ENCODE results near the gene ATP9A.

ATP9A gene

DNA sequence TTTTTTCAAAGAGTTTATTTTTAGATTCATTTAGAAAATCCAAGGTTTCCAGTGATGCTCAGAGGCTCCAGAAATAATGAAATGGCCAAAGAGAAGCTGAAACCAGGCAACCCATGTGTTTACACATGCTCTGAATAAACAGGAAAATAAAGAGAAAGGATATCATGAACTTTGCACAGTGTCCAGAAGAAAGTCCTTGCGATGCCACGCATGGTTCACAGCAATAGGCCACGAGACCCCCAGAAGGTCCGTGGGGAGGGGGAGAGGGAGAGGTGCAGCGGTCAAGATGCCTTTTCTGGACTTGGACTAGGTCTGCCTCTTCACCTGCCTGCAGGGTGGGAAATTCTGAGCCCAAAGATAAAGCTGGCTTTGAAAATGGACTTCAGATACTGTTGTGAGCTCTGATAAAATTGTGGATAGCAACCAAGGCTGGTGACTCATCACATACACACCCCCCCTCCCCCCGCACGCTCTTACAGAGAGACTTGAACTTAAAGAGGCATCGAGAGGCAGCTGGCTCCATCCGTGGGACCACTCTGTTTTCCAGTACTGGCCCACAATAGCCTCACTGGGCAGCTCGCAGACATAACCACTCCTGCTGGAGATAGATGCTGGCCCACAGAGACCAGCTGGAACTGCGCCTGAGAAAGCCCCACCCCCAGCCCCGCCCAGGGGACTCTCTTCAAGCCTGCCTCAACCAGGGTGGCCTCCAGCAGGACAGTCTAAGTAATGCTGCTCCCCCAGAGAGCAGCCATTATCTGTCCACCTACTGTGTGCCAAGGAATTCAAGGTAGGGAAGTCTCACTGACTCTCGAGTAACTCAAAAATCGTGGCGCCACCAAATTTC, 204.5 kb downstream of the ATP9A start:
- Histone ChIP-seq H3K9me3 (ENCODE audit: control insufficient read depth, low read length) (no peaks in the 10 kb centered on the region), H3K4me1 (ENCODE audit: control insufficient read depth, insufficient read depth, low read length, poor library complexity, severe bottlenecking) (peaks cover 19% of the 10 kb centered on the region), H3K4me3 (ENCODE audit: extremely low read depth, insufficient read depth, low read length, poor library complexity, severe bottlenecking) (peak overlapping the region; percentile 51), H3K27ac (ENCODE audit: low read depth, low read length, severe bottlenecking) (peak overlapping the region; percentile 97), H3K36me3 (ENCODE audit: control insufficient read depth, insufficient read depth, low read length) (no peaks in the 10 kb centered on the region)
- WGBS, 2 experiments (ENCODE audit: insufficient coverage in 2 of 2), result 36 to 51% methylated on average over 10 to 14 of the region's 15 CpGs

DNA sequence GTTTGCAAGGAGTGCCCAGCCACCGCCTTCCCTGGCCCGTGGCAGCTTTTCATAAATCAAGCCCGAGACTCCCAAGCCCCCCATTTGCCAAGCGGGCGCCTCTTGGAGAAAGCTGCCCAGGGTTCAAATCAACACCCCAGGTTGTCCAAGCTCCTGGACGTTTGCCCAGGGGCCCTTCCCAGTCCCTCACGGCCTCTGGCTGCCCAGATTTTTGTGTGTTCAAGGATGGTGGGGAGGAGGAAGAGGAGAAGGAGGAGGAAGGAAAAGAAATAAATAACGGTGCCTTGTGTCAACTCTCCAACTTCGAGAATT, 205.1 kb downstream of the ATP9A start:
- H3K4me3 ChIP-seq (ENCODE audit: extremely low read depth, insufficient read depth, low read length, poor library complexity, severe bottlenecking), result peak overlapping the region; percentile 51
- H3K36me3 ChIP-seq (ENCODE audit: control insufficient read depth, insufficient read depth, low read length), result no peaks in the 10 kb centered on the region
- 4 to 13% methylated on average over 5 to 6 of the region's 9 CpGs for WGBS, 2 experiments (ENCODE audit: insufficient coverage in 2 of 2)
- H3K9me3 ChIP-seq (ENCODE audit: control insufficient read depth, low read length), result no peaks in the 10 kb centered on the region
- peak overlapping the region; percentile 97 for H3K27ac ChIP-seq (ENCODE audit: low read depth, low read length, severe bottlenecking)
- peaks cover 19% of the 10 kb centered on the region for H3K4me1 ChIP-seq (ENCODE audit: control insufficient read depth, insufficient read depth, low read length, poor library complexity, severe bottlenecking)

DNA sequence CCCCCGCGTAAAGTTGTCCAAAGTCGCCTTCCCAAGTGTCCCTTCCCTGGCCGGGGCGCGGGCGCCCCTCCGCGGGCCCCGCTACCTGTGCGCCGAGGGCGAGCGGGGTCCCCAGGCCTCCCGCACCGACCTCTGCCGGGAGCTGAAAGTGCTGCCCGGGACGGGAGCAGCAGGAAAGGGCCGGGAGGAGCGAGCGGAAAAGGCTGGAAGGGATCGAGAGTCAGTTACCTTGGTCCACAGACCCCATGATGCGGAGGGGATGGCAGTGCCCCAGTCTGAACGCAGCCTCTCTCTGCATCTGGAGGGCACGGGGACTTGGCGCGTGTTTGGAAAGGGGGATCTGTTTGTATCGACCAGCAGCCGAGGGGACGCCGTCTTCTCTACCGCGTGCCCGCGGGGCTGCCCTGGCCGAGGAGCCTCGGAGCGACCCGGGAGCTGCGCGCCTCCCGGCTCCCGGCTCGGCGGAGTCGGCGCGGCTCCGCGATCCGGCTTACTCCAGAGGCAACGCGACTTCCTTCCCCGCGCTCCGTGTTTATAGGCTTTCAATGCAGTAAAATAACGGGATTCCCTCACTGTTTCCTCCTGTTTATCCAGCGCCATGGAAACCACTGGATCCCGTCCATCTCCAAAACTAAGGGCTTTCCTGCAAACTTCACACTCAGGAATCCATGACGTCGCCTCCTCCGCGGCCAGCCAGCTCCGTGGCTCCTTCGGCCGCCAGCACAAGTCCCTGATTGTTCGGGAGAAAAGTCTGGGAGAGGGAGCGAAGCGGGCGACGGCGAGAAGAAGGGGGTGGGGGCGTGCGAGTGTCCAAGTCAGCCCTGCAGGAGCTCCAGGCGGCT, 205.6 kb downstream of the ATP9A start:
- H3K4me3 ChIP-seq (ENCODE audit: extremely low read depth, insufficient read depth, low read length, poor library complexity, severe bottlenecking), result peak overlapping the region; percentile 51
- no peaks in the 10 kb centered on the region for H3K36me3 ChIP-seq (ENCODE audit: control insufficient read depth, insufficient read depth, low read length)
- H3K27ac ChIP-seq (ENCODE audit: low read depth, low read length, severe bottlenecking), result peak overlapping the region; percentile 97
- H3K9me3 ChIP-seq (ENCODE audit: control insufficient read depth, low read length), result no peaks in the 10 kb centered on the region
- 0% methylated on average over 47 to 60 of the region's 76 CpGs for WGBS, 2 experiments (ENCODE audit: insufficient coverage in 2 of 2)
- peaks cover 19% of the 10 kb centered on the region for H3K4me1 ChIP-seq (ENCODE audit: control insufficient read depth, insufficient read depth, low read length, poor library complexity, severe bottlenecking)

DNA sequence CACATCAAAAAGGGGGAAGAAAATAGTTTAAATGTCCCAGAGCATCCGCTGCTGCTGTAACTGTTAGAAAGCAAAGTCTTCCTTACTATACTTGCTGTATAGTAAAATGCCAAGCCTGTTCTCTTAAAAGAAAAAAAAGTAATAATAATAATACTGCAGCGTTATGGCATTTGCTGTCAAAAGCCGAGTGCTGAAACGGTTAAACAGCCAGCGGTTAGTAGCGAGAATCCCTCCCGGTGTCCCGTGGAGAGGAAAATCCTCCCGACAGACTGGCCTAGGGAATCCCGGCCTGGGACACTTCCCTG, 206.2 kb downstream of the ATP9A start:
- Histone ChIP-seq H3K36me3 (ENCODE audit: control insufficient read depth, insufficient read depth, low read length) (no peaks in the 10 kb centered on the region), H3K4me1 (ENCODE audit: control insufficient read depth, insufficient read depth, low read length, poor library complexity, severe bottlenecking) (peaks cover 19% of the 10 kb centered on the region), H3K9me3 (ENCODE audit: control insufficient read depth, low read length) (no peaks in the 10 kb centered on the region), H3K4me3 (ENCODE audit: extremely low read depth, insufficient read depth, low read length, poor library complexity, severe bottlenecking) (peak overlapping the region; percentile 51), H3K27ac (ENCODE audit: low read depth, low read length, severe bottlenecking) (peak overlapping the region; percentile 97)
- WGBS, 2 experiments (ENCODE audit: insufficient coverage in 2 of 2), result 0% methylated on average over 8 to 9 of the region's 10 CpGs

DNA sequence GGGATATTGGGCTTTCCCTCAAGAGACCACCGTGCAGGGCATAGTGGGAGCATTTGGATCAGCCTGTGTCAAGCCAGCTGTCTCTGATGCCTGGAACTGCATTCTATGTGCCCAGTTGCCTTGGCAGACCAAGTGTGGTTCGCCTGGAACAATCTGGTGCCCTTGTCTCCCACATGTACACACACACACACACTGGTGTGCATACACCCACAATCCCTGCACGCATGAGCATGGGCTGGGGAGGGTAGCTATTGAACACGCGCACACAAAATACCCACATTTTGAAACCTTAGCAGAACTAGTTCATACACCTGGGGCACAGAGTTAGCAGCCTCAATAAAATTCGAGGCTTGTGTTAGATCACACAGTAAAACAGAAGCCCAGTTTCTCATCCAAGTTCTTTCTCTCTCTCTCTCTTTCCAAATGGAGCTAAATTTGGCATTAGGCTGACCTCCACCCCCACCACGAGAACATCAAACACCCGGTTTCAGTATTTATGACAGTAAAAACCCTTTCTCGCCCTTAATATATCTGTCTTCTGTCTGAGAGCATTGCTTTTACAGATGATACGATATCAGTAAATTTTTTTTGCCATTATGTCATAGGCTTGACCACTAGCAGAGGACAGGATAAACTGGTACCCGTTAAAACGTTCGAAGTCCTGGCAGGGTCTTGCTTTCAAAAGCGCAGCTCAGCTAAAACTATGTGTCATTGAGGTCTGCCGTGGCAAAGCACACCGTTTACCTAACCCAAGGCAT, 207.5 kb downstream of the ATP9A start:
- peaks cover 1% of the 10 kb centered on the region for H3K36me3 ChIP-seq (ENCODE audit: control insufficient read depth, insufficient read depth, low read length)
- WGBS, 2 experiments (ENCODE audit: insufficient coverage in 2 of 2), result 50 to 56% methylated on average over 10 to 11 of the region's 16 CpGs
- peaks cover 19% of the 10 kb centered on the region for H3K4me1 ChIP-seq (ENCODE audit: control insufficient read depth, insufficient read depth, low read length, poor library complexity, severe bottlenecking)
- H3K27ac ChIP-seq (ENCODE audit: low read depth, low read length, severe bottlenecking), result no peak overlapping the region
- H3K9me3 ChIP-seq (ENCODE audit: control insufficient read depth, low read length), result no peaks in the 10 kb centered on the region
- H3K4me3 ChIP-seq (ENCODE audit: extremely low read depth, insufficient read depth, low read length, poor library complexity, severe bottlenecking), result peak overlapping the region; percentile 51

DNA sequence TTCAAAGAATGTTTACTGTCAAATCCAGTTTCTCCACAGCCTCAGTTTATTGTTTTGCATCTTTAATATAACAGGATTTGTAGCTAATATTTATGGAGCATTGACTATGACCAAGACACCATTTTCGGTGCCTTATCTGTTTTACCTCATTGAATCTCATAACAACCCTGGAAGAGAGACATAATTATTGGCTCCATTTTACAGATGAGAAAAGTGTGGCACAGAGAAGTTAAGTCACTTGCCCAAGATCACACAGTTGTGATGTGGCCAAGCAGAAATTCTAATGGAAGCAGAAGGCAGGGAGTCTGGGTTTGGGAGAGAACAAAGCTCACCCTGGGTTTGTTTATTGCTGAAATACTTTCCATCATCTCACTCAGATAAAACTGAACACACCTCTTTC, 208.1 kb downstream of the ATP9A start:
- WGBS, 2 experiments (ENCODE audit: insufficient coverage in 2 of 2), result 83% methylated on average over 1 of the region's 1 CpG; no CpG with 5 or more reads in 1 of the 2 experiments
- Histone ChIP-seq H3K4me1 (ENCODE audit: control insufficient read depth, insufficient read depth, low read length, poor library complexity, severe bottlenecking) (peaks cover 19% of the 10 kb centered on the region), H3K36me3 (ENCODE audit: control insufficient read depth, insufficient read depth, low read length) (peaks cover 3% of the 10 kb centered on the region), H3K9me3 (ENCODE audit: control insufficient read depth, low read length) (no peaks in the 10 kb centered on the region), H3K27ac (ENCODE audit: low read depth, low read length, severe bottlenecking) (no peak overlapping the region), H3K4me3 (ENCODE audit: extremely low read depth, insufficient read depth, low read length, poor library complexity, severe bottlenecking) (no peak overlapping the region)

DNA sequence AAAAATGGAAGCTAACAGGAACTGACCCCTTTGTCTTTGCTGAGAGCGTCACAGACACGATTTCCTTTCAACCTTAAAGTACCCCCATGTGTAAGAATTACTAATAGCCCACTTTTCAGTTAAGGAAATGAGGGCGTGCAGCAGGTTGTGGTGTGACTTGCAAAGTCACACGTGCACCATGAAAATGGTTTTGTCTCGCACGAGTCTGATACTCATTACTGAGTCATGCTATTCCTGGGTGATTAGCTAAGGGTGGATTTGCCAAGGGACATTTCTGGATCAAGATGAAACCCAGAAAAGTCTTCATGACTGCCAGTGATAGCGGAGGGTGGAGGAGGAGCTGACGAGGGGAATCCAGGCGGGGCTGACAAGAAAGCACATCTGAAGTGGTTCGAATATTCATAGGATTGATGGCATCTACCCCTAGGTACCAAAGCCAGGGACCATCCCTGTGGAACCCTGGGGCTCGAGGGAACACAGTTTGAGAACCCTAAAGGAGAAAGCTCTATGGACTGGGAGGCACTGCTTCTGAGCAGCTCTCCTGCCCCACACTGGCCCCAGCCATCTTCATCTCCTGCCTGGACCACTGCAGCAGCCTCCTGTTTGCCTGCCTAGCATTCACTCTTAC, 213.5 kb downstream of the ATP9A start:
- H3K4me1 ChIP-seq (ENCODE audit: control insufficient read depth, insufficient read depth, low read length, poor library complexity, severe bottlenecking), result no peaks in the 10 kb centered on the region
- no peak overlapping the region for H3K4me3 ChIP-seq (ENCODE audit: extremely low read depth, insufficient read depth, low read length, poor library complexity, severe bottlenecking)
- WGBS, 2 experiments (ENCODE audit: insufficient coverage in 2 of 2), result 93 to 94% methylated on average over 8 to 10 of the region's 11 CpGs
- no peaks in the 10 kb centered on the region for H3K9me3 ChIP-seq (ENCODE audit: control insufficient read depth, low read length)
- H3K27ac ChIP-seq (ENCODE audit: low read depth, low read length, severe bottlenecking), result no peak overlapping the region
- peaks cover 3% of the 10 kb centered on the region for H3K36me3 ChIP-seq (ENCODE audit: control insufficient read depth, insufficient read depth, low read length)

DNA sequence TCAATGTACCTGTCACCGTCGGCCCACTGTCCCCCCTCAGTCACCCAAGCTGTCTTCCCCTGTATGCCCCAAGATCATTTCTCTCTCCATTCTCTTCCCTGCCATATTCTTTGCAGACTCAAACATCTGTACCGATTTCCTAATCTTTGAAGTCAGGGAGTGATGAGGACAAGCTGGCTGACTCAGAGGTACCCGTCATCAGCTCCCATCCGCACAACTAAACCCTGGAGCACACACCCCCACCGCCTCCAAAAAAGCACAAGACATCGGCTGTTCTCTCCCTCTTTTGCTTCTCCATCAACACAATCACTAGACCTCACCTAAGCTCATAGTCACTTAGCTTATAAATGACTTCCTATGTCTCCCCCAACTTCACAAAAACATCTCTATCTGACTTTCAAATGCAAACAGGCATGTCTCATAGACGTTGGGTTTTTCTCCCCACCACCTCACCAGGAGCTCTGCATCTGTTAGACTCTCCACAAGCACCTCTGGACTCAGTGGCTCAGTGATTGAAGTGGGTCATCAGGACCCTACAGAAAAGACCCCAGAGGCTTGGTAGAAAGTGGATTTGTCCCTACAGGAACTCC, 214.2 kb downstream of the ATP9A start:
- no peaks in the 10 kb centered on the region for H3K9me3 ChIP-seq (ENCODE audit: control insufficient read depth, low read length)
- no peaks in the 10 kb centered on the region for H3K4me1 ChIP-seq (ENCODE audit: control insufficient read depth, insufficient read depth, low read length, poor library complexity, severe bottlenecking)
- no peak overlapping the region for H3K4me3 ChIP-seq (ENCODE audit: extremely low read depth, insufficient read depth, low read length, poor library complexity, severe bottlenecking)
- peaks cover 3% of the 10 kb centered on the region for H3K36me3 ChIP-seq (ENCODE audit: control insufficient read depth, insufficient read depth, low read length)
- WGBS, 2 experiments (ENCODE audit: insufficient coverage in 2 of 2), result 64 to 72% methylated on average over 6 to 8 of the region's 8 CpGs
- H3K27ac ChIP-seq (ENCODE audit: low read depth, low read length, severe bottlenecking), result no peak overlapping the region

DNA sequence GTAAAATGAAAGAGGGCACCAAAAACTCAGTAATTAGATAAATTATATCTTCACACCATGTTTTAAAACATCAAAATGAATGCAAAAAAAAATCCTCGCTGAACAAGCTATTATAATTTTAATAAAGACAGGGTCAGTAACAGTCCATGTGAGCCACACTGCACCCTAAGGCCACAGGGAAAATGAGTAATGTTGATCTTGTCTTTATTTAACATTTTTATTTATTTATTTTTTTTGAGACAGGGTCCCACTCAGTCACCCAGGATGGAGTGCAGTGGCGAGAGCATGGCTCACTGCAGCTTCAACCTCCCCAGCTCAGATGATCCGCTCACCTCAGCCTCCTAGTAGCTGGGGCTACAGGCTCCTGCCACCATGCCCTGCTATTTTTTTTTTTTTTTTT, 217.0 kb downstream of the ATP9A start:
- no peak overlapping the region for H3K4me3 ChIP-seq (ENCODE audit: extremely low read depth, insufficient read depth, low read length, poor library complexity, severe bottlenecking)
- H3K27ac ChIP-seq (ENCODE audit: low read depth, low read length, severe bottlenecking), result no peak overlapping the region
- 80 to 100% methylated on average over 1 to 2 of the region's 3 CpGs for WGBS, 2 experiments (ENCODE audit: insufficient coverage in 2 of 2)
- H3K36me3 ChIP-seq (ENCODE audit: control insufficient read depth, insufficient read depth, low read length), result peaks cover 3% of the 10 kb centered on the region
- no peaks in the 10 kb centered on the region for H3K4me1 ChIP-seq (ENCODE audit: control insufficient read depth, insufficient read depth, low read length, poor library complexity, severe bottlenecking)
- H3K9me3 ChIP-seq (ENCODE audit: control insufficient read depth, low read length), result no peaks in the 10 kb centered on the region

DNA sequence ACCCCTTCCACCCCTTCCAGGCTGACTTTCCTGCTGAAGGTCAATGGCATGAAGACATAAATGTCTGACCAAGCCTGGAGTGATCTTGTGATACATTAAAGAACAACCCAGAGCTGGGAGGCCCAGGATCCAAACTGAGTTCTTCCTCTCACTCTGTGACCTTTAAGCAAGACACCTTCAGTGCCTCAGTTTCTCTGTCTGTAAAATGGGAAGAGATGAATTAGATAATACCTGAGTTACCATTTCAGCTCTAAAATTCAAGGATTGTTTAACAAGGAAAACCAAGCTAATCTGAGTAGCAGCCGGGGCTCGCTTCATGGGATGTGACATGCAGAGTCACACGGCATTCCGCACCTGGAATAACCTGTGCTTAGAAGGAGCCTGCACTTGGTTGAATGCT, 218.7 kb downstream of the ATP9A start:
- H3K4me1 ChIP-seq (ENCODE audit: control insufficient read depth, insufficient read depth, low read length, poor library complexity, severe bottlenecking), result no peaks in the 10 kb centered on the region
- H3K27ac ChIP-seq (ENCODE audit: low read depth, low read length, severe bottlenecking), result no peak overlapping the region
- H3K4me3 ChIP-seq (ENCODE audit: extremely low read depth, insufficient read depth, low read length, poor library complexity, severe bottlenecking), result no peak overlapping the region
- WGBS, 2 experiments (ENCODE audit: insufficient coverage in 2 of 2), result 98% methylated on average over 4 of the region's 4 CpGs
- no peaks in the 10 kb centered on the region for H3K9me3 ChIP-seq (ENCODE audit: control insufficient read depth, low read length)
- H3K36me3 ChIP-seq (ENCODE audit: control insufficient read depth, insufficient read depth, low read length), result no peaks in the 10 kb centered on the region
